OCI-LY1 (cell line): ENCODE data around the gene C10orf88.

ENCODE experiments used
- H2AFZ ChIP-seq: fragments of 200-600 bp; sonication (generic), shearing (Covaris generic); 2 replicates; pipeline ENCODE4 v1.6.0; 2014; ENCODE audit warnings: antibody characterized with exemption, mild to moderate bottlenecking, low read length
- H3F3A ChIP-seq: fragments of 200-600 bp; sonication (generic), shearing (Covaris generic); 2 replicates; pipeline ENCODE4 v1.6.0; 2014; ENCODE audit warnings: mild to moderate bottlenecking, antibody characterized with exemption, low read length, moderate library complexity; ENCODE audit not compliant: insufficient read depth
- H3K27ac ChIP-seq: fragments of 200-600 bp; sonication (generic); 2 replicates; pipeline ENCODE4 v1.5.1; 2014; ENCODE audit warnings: low read length, mixed run types, mild to moderate bottlenecking, low read depth; ENCODE audit not compliant: poor library complexity, severe bottlenecking
- H3K27me3 ChIP-seq: fragments of 200-600 bp; sonication (generic); 2 replicates; pipeline ENCODE4 v1.6.0; 2014; ENCODE audit warnings: antibody characterized with exemption, mild to moderate bottlenecking, low read length, moderate library complexity; ENCODE audit not compliant: insufficient read depth
- H3K36me3 ChIP-seq: fragments of 200-600 bp; sonication (generic); 2 replicates; pipeline ENCODE4 v1.6.1; 2014; ENCODE audit warnings: mild to moderate bottlenecking, antibody characterized with exemption, low read length, moderate library complexity, mixed read lengths; ENCODE audit not compliant: insufficient read depth
- H3K4me1 ChIP-seq: fragments of 200-600 bp; sonication (generic); 2 replicates; pipeline ENCODE4 v1.5.1; 2014; ENCODE audit warnings: mild to moderate bottlenecking, low read length, moderate library complexity; ENCODE audit not compliant: insufficient read depth, severe bottlenecking
- H3K4me2 ChIP-seq: fragments of 200-600 bp; sonication (generic), shearing (Covaris generic); 2 replicates; pipeline ENCODE4 v1.6.1; 2014; ENCODE audit warnings: low read length
- H3K4me3 ChIP-seq: fragments of 200-600 bp; sonication (generic); 2 replicates; pipeline ENCODE4 v1.5.1; 2014; ENCODE audit warnings: low read length, low read depth, mild to moderate bottlenecking, mixed read lengths; ENCODE audit not compliant: poor library complexity, severe bottlenecking
- H3K79me2 ChIP-seq: fragments of 200-600 bp; shearing (Covaris generic); 2 replicates; pipeline ENCODE4 v1.6.1; 2016; ENCODE audit warnings: mixed run types, low read length, mixed read lengths; ENCODE audit not compliant: insufficient read depth
- H3K9ac ChIP-seq: fragments of 200-600 bp; sonication (generic), shearing (Covaris generic); 2 replicates; pipeline ENCODE4 v1.6.1; 2014; ENCODE audit warnings: mild to moderate bottlenecking, low read length, mixed read lengths
- H3K9me2 ChIP-seq: fragments of 200-600 bp; sonication (generic), shearing (Covaris generic); 2 replicates; pipeline ENCODE4 v1.6.1; 2014; ENCODE audit warnings: low read depth, mild to moderate bottlenecking, low read length, mixed read lengths
- H3K9me3 ChIP-seq: fragments of 200-600 bp; shearing (Covaris generic); 2 replicates; pipeline ENCODE4 v1.6.1; 2014; ENCODE audit warnings: low read length, mixed read lengths
- H4K20me1 ChIP-seq: fragments of 200-600 bp; sonication (generic), shearing (Covaris generic); 2 replicates; pipeline ENCODE4 v1.6.0; 2016; ENCODE audit warnings: mild to moderate bottlenecking, low read length; ENCODE audit not compliant: insufficient read depth
- EZH2 ChIP-seq: fragments of 200-600 bp; sonication (generic), shearing (Covaris generic); IDR thresholded peaks from 2 replicates; pipeline ENCODE4 v1.8.0; 2017; ENCODE audit warnings: borderline replicate concordance, mixed run types, mild to moderate bottlenecking, antibody characterized with exemption, low read length, moderate library complexity, mixed read lengths
- TF ChIP-seq, protein P1 (sequence below): fragments of 200-600 bp; sonication (generic), shearing (Covaris generic); IDR thresholded peaks from 2 replicates; pipeline ENCODE4 v1.5.1; 2017; ENCODE audit warnings: mild to moderate bottlenecking, antibody characterized with exemption, low read length, moderate library complexity, mixed read lengths

C10orf88 gene

GRCh38 chr10:122894261-122894944, 59.6 kb downstream of the C10orf88 start:
- H4K20me1 ChIP-seq, result no peaks in the 10 kb centered on the region
- H3K27me3 ChIP-seq, result no peaks in the 10 kb centered on the region
- H3K4me1 ChIP-seq, result no peaks in the 10 kb centered on the region
- no peaks in the 10 kb centered on the region for H3K9me2 ChIP-seq
- no peak overlapping the region for H3K9ac ChIP-seq
- no peak for TF ChIP-seq EZH2
- TF ChIP-seq, protein P1, sequence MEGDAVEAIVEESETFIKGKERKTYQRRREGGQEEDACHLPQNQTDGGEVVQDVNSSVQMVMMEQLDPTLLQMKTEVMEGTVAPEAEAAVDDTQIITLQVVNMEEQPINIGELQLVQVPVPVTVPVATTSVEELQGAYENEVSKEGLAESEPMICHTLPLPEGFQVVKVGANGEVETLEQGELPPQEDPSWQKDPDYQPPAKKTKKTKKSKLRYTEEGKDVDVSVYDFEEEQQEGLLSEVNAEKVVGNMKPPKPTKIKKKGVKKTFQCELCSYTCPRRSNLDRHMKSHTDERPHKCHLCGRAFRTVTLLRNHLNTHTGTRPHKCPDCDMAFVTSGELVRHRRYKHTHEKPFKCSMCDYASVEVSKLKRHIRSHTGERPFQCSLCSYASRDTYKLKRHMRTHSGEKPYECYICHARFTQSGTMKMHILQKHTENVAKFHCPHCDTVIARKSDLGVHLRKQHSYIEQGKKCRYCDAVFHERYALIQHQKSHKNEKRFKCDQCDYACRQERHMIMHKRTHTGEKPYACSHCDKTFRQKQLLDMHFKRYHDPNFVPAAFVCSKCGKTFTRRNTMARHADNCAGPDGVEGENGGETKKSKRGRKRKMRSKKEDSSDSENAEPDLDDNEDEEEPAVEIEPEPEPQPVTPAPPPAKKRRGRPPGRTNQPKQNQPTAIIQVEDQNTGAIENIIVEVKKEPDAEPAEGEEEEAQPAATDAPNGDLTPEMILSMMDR, result no peak
- no peak overlapping the region for H3K27ac ChIP-seq
- H2AFZ ChIP-seq, result no peak overlapping the region
- no peaks in the 10 kb centered on the region for H3F3A ChIP-seq
- H3K79me2 ChIP-seq, result no peaks in the 10 kb centered on the region
- no peak overlapping the region for H3K4me3 ChIP-seq
- no peak overlapping the region for H3K4me2 ChIP-seq
- no peaks in the 10 kb centered on the region for H3K36me3 ChIP-seq
- no peaks in the 10 kb centered on the region for H3K9me3 ChIP-seq

DNA sequence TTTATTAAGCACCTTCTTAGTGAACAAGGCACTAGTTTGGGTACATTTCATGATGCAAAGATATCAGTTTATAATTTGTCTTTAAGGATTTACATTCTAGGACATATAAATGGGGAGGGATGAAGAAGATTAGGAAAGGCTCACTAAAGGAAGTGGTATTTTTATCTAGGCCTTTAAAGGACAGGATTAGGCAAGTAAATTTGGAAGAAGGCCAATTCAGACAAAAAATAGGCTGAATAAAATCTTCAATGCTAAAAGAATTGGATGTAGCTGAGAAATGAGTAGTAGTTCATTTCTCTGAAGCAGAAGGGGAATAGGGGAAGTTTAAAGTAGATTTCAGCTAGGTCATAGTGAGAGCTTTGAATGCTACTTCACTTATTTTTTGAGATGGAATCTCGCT, 69.9 kb downstream of the C10orf88 start:
- Histone ChIP-seq H4K20me1 (no peaks in the 10 kb centered on the region), H2AFZ (no peak overlapping the region), H3K36me3 (no peaks in the 10 kb centered on the region), H3K9ac (no peak overlapping the region), H3K9me2 (no peaks in the 10 kb centered on the region), H3K4me3 (no peak overlapping the region), H3F3A (no peaks in the 10 kb centered on the region), H3K79me2 (no peaks in the 10 kb centered on the region), H3K27me3 (no peaks in the 10 kb centered on the region), H3K4me2 (no peak overlapping the region), H3K27ac (no peak overlapping the region), H3K9me3 (no peaks in the 10 kb centered on the region), H3K4me1 (peaks cover 10% of the 10 kb centered on the region)
- TF ChIP-seq EZH2, result no peak
- TF ChIP-seq, protein P1, result no peak

GRCh38 chr10:122882766-122883165, 71.3 kb downstream of the C10orf88 start:
- Histone ChIP-seq H3F3A (no peaks in the 10 kb centered on the region), H3K4me2 (no peak overlapping the region), H2AFZ (no peak overlapping the region), H3K9ac (no peak overlapping the region), H3K27ac (no peak overlapping the region), H3K9me3 (no peaks in the 10 kb centered on the region), H3K79me2 (peaks cover 11% of the 10 kb centered on the region), H3K4me1 (peaks cover 15% of the 10 kb centered on the region), H3K36me3 (peaks cover 2% of the 10 kb centered on the region; the same call in 1 of the 2 replicates), H3K9me2 (no peaks in the 10 kb centered on the region), H4K20me1 (no peaks in the 10 kb centered on the region), H3K27me3 (no peaks in the 10 kb centered on the region), H3K4me3 (no peak overlapping the region)
- TF ChIP-seq EZH2, result no peak
- TF ChIP-seq, protein P1, result no peak
